ENCODE data around the gene ROBO3.

Gene ROBO3

DNA sequence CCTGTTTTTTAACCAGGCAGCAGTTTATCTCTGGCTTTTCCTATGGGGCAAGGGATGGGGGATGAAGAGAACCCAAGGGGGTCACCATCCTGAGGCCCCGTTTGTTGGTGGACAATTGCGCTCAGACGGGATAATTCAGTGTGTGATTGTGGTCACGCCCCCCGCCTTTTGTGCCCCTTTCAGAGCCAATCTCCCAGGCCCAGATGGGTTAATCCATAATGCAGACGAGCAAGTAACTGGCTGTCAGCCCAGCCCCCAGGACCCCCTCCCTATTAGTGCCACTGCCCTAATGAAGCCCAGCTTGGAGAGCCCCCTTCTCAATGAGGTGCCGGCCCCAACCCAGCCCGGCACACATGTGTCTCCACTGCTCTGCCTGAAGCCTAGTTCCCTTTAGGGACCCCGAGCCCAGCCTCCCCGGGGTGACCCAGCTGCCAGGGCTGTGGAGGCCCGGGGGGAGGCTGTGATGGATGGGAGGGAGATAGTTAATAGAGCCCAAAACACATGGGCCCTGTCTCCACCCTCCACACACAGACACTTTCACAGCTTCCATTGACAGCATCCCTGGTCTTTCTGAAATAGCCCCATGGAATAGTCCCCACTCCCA lies 19.1 kb upstream of the ROBO3 start:
- no peak for DNase-seq

DNA sequence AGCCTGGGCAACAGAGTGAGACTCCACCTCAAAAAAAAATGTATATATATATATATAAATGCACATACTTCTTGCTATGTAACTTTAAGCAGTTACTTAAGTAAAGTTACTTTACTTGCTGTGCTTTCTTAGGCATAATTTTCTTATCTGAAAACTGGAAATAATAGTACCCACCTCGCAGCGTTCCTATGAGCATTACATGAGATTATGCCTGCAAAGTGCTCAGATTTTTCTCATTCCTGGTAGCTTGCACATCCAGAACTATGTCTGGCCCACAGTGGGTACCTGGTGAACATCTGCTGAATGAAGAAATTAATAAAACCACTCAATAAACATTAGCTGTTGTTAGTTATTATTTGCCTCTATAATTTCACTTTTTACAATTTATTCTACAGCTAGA lies 6.1 kb upstream of the ROBO3 start:
- no peak for DNase-seq

- no peak for DNase-seq
Observed at GRCh38 chr11:124861670-124862069, 3.6 kb upstream of the ROBO3 start.

GRCh38 chr11:124863137-124863825 lies 2.0 kb upstream of the ROBO3 start:
- DNase-seq, result no peak

GRCh38 chr11:124863826-124864165 lies 1.4 kb upstream of the ROBO3 start:
- DNase-seq, result no peak

GRCh38 chr11:124864176-124864891 lies 898 bp upstream of the ROBO3 start:
- DNase-seq, result no peak

GRCh38 chr11:124864892-124865180 lies 396 bp upstream of the ROBO3 start:
- DNase-seq, result no peak

DNA sequence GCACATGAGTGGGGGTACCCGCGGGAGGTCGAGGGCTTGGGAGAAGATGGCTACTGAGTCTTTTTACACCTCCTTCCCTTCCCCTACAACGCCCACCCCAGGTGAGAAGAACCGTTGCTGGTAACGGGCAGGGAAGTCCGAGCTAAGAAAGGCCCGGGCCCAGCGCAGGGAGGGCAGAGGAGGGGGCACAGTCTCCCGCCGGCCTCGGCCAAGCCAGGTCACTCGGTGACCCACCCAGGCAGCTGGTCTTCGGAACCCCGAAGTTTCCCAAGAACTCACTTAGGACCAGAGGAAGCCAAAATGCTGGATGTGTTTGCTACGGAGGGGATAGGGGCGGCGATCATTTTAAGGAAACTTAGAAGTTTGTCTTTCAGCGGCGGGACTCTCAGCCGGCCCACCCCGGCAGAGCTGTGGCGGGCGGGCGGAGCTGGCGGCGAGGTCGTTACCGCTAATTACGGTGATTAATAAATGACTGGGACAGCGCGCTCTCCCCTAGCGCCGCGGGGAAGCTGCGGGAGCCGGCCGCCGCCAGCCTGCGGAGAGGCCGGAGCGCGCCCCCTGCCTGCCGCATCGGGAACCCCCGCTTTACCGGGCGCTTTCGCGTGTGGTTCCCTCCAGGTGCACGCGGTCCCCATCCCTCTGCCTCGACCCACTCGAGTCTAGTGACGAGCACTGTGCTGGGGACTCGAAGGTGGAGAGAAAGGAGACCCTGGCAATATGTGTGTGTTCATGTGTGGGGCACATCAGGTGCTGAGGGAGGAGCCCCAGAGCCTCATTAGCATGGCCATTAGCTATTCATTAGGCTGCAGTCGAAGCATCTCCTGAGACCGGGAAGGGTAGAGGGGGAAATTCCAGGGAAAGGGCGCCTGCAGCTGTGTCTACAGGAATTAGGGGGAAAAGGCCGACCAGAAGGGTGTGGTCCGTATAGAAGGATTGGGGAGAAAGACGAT lies 945 bp downstream of the ROBO3 start:
- peak; percentile 0 for DNase-seq

DNA sequence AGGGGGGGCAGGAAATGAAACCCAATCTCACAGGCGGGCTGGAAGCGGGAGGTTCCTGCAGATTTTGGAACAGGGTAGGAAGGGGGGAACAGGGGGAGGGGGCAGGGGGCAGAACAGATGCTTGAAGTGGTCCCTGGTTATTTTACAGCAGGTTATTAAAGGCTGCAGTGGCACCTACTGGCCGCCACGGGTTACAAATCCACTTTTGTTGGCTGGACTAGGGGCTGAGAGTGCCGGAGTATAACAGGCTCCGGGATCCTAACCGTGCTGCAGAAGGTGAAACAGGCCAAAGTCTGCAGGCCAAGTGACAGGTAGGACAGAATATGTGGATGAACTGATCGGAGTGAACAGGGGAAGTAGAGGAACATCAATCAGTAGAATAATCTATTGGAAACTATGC lies 2.5 kb downstream of the ROBO3 start:
- peak; percentile 6 for DNase-seq

- DNase-seq, result no peak
Observed at GRCh38 chr11:124868331-124869274, 3.4 kb downstream of the ROBO3 start.

DNA sequence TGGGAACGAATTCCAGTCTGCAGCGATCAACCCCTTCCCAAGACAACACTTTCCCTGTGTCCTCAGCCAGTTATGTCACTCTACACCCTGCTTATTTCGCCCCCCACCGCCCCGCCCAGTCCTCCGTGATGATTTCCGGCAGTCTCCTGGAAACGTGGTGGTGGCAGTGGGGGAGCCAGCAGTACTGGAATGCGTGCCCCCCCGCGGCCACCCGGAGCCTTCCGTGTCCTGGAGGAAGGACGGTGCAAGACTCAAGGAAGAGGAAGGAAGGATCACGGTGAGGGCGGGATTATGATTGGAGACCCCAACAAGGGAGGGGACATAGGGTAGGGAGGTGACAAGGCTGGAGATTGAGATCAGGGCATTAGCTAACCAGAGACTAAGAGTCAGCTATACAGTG lies 4.1 kb downstream of the ROBO3 start:
- no peak for DNase-seq

GRCh38 chr11:124869856-124870387 lies 4.7 kb downstream of the ROBO3 start:
- DNase-seq, result no peak

- DNase-seq, result no peak
Observed at GRCh38 chr11:124870430-124870829, 5.2 kb downstream of the ROBO3 start.

GRCh38 chr11:124872280-124872679 lies 7.0 kb downstream of the ROBO3 start:
- DNase-seq, result no peak

DNA sequence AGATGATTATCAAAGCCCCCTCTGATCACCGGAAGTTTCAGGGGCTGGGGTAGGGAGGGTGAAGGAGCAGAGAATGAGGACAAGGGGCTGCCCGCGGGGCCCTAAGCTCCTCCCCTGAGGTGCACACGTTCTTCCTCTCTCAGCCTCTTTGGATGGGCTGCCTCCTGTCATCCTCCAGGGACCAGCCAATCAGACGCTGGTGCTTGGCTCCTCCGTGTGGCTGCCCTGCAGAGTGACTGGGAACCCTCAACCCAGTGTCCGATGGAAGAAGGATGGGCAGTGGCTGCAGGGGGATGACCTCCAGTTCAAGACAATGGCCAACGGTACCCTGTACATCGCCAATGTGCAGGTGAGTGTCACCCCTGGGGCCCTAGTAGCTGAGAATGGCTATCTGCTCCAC lies 7.5 kb downstream of the ROBO3 start:
- no peak for DNase-seq

- DNase-seq, result peak; percentile 2
Observed at GRCh38 chr11:124873951-124874350, 8.7 kb downstream of the ROBO3 start.

GRCh38 chr11:124874571-124875255 lies 9.5 kb downstream of the ROBO3 start:
- no peak for DNase-seq

- DNase-seq, result no peak
Observed at GRCh38 chr11:124875401-124875800, 10.2 kb downstream of the ROBO3 start.

DNA sequence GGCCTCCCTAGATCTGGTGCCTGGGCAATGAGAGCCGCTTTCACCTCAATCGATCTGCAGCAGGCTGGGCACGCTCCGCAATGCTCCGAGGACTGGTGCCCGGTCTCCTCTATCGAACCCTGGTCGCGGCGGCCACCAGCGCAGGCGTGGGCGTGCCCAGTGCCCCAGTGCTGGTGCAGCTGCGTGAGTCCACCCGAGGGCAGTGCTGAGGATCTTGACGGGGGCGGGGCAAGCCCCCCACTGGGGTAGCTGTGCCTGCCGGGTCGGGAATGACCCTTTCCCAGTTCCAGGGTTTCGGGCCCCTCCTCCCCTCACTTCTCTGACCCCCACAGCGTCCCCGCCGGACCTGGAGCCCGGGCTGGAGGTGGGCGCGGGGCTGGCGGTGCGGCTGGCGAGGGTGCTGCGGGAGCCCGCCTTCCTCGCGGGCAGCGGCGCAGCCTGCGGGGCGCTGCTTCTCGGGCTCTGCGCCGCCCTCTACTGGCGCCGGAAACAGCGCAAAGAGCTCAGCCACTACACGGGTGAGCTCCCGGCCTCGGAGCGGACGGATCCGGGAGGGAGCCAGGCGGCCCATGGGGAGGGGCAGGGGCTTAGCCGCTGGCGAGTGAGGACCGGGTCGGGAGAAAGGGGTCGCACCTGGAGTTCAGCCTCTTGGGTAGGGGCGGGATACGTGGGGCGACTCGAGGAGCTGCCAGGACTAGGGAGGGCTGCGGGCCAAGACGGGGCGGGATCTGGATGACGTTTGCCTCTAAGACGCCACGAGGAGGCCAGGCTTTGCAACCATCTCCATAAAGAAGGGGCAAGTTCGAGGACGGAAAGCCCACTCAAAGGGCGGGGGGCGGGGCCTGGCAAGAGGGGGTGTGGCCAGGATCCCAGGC lies 10.9 kb downstream of the ROBO3 start:
- DNase-seq, result peak; percentile 30

All from NCI-H1694 treated with DMSO at 0.1 percent for 48 hours (cell line).